ENCODE measurements around the gene SYT1. TPM values are rescaled to one million over a fixed set of nuclear protein-coding genes. Genes with fewer than 3 reads are reported as not detected.

The SYT1 gene
- total and polyA plus RNA-seq, 2 donors, result 5.1 to 13.8 TPM

- no peak for DNase-seq (ENCODE audit: extremely low spot score)
- H3K27ac ChIP-seq (ENCODE audit: low read depth), result no peak overlapping the region
- no peaks in the 10 kb centered on the region for H3K4me1 ChIP-seq (ENCODE audit: insufficient read depth)
- H3K36me3 ChIP-seq (ENCODE audit: insufficient read depth), result no peaks in the 10 kb centered on the region
- H3K4me3 ChIP-seq (ENCODE audit: low read depth, low read length), result no peak overlapping the region
These were observed 204.4 kb downstream of the SYT1 start for GRCh38 chr12:79069009-79069408.

GRCh38 chr12:79071498-79071897, 206.9 kb downstream of the SYT1 start:
- Histone ChIP-seq H3K4me1 (ENCODE audit: insufficient read depth) (no peaks in the 10 kb centered on the region), H3K27ac (ENCODE audit: low read depth) (no peak overlapping the region), H3K4me3 (ENCODE audit: low read depth, low read length) (no peak overlapping the region), H3K36me3 (ENCODE audit: insufficient read depth) (no peaks in the 10 kb centered on the region)
- WGBS, result 92% methylated on average over 1 of the region's 1 CpG
- DNase-seq (ENCODE audit: extremely low spot score), result no peak

DNA sequence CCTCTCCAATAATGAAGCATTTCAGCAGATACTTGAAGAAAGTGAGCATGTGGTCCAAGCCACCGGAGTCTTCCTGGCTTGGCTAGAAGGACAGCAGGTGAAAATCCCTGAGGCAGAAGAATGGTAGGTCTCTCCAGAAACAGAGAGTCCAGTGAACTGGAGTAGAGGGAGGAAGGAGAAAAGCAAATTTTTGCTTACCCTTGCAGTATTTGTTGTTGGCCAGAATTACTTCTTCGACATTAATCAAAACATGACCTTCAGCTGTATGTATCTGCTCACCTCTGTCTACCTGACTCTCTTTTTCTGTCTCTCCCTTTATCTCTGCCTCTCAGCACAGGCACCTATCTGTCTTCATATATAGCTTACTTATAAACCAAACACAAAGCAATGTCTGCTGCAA, 208.9 kb downstream of the SYT1 start:
- no peak for DNase-seq (ENCODE audit: extremely low spot score)
- Histone ChIP-seq H3K4me3 (ENCODE audit: low read depth, low read length) (no peak overlapping the region), H3K4me1 (ENCODE audit: insufficient read depth) (no peaks in the 10 kb centered on the region), H3K27ac (ENCODE audit: low read depth) (no peak overlapping the region), H3K36me3 (ENCODE audit: insufficient read depth) (no peaks in the 10 kb centered on the region)
- 96% methylated on average over 2 of the region's 2 CpGs for WGBS

- DNase-seq (ENCODE audit: extremely low spot score), result no peak
- Histone ChIP-seq H3K27ac (ENCODE audit: low read depth) (no peak overlapping the region), H3K4me1 (ENCODE audit: insufficient read depth) (no peaks in the 10 kb centered on the region), H3K36me3 (ENCODE audit: insufficient read depth) (no peaks in the 10 kb centered on the region), H3K4me3 (ENCODE audit: low read depth, low read length) (no peak overlapping the region)
- WGBS, result 86% methylated on average over 1 of the region's 1 CpG
These were observed 218.0 kb downstream of the SYT1 start for GRCh38 chr12:79082595-79082994.

DNA sequence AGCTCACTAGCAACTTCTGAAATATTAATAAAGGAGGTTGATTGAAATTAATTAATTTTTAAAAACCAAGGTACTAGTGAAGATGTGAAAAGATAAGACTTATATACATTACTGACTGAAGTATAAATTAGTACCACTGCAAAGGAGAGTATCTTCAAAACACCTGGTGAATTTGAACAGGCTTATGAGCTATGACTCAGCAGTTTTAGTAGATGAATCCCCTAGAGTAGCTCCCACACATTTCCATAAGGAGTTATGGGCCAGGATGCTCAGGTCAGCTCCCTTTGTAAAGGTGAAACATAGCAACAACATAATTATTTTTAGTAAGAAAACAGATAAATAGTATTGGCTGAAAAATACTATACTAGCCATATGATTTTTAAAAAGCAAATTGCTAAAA, 218.6 kb downstream of the SYT1 start:
- Histone ChIP-seq H3K27ac (ENCODE audit: low read depth) (no peak overlapping the region), H3K36me3 (ENCODE audit: insufficient read depth) (no peaks in the 10 kb centered on the region), H3K4me1 (ENCODE audit: insufficient read depth) (no peaks in the 10 kb centered on the region), H3K4me3 (ENCODE audit: low read depth, low read length) (no peak overlapping the region)
- no peak for DNase-seq (ENCODE audit: extremely low spot score)

DNA sequence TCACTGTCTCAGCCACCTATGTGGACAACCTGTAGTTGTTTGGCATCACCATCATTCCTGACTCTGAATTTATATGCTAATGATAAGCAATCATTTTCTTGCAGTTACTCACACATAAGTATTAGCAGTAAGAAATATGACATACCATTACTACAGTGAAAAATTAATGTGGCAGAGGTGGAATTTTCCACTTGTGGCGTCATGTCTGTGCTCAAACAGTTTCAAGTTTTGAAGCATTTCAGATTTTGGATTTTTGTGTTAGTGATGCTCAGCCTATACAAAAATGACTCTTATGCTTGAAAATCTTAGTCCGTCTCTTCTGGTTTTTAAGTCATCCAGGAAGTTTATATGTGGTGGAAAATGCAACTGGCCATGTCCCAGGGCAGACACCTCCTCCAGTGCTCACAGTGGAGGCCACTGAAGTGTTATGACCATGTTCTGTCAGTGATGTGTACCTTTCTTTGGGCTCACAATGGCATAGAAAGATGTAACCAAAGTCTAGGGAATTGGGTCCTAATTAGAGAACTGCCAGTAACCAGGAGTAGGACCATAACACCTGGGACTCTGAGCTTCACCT, 220.6 kb downstream of the SYT1 start:
- DNase-seq (ENCODE audit: extremely low spot score), result no peak
- H3K27ac ChIP-seq (ENCODE audit: low read depth), result no peak overlapping the region
- H3K36me3 ChIP-seq (ENCODE audit: insufficient read depth), result no peaks in the 10 kb centered on the region
- WGBS, result 95% methylated on average over 2 of the region's 2 CpGs
- no peak overlapping the region for H3K4me3 ChIP-seq (ENCODE audit: low read depth, low read length)
- H3K4me1 ChIP-seq (ENCODE audit: insufficient read depth), result no peaks in the 10 kb centered on the region

GRCh38 chr12:79086541-79087296, 222.1 kb downstream of the SYT1 start:
- no peaks in the 10 kb centered on the region for H3K36me3 ChIP-seq (ENCODE audit: insufficient read depth)
- no peak overlapping the region for H3K27ac ChIP-seq (ENCODE audit: low read depth)
- DNase-seq (ENCODE audit: extremely low spot score), result peak; percentile 18
- WGBS, result 60% methylated on average over 8 of the region's 8 CpGs
- H3K4me3 ChIP-seq (ENCODE audit: low read depth, low read length), result no peak overlapping the region
- H3K4me1 ChIP-seq (ENCODE audit: insufficient read depth), result no peaks in the 10 kb centered on the region

DNA sequence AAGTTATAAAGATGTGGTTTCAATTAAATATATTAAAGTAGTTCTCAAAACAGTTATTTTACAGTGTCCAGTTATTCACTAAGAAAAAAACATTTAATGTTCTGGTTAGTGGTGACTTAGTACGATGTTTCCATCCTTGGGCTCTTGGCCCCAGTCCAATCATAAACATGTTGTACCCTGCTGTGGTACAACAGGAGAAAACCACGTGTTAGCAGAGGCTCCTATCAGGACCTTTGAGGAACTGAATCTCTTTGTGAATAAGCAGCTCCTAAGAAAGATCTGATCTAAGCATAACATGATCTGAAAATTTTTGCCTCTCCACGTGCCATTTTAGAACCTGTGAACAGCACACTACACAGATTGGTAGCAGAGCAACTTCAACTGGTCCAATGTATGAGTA, 234.0 kb downstream of the SYT1 start:
- H3K27ac ChIP-seq (ENCODE audit: low read depth), result no peak overlapping the region
- no peaks in the 10 kb centered on the region for H3K36me3 ChIP-seq (ENCODE audit: insufficient read depth)
- no peaks in the 10 kb centered on the region for H3K4me1 ChIP-seq (ENCODE audit: insufficient read depth)
- H3K4me3 ChIP-seq (ENCODE audit: low read depth, low read length), result no peak overlapping the region
- WGBS, result 52% methylated on average over 3 of the region's 3 CpGs
- DNase-seq (ENCODE audit: extremely low spot score), result no peak

DNA sequence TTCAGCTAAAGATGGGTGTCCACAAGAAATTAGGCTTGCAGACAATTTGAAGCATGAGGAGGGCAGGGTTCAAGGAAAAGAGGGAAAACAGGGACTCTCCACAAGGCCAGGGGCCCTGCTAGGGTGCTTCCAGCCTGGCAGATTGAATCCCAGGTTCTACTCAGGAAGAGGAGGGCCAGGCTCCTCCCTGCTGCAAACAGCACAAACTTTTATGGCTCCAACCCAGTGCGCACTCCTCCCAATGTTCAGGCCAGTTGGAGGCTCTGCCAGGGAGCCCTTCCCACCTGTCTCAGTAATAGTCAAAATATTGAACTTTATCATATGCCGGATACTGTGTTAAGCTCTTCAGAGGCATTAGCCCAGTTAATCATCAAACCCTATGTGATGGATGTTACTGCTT, 244.4 kb downstream of the SYT1 start:
- H3K4me3 ChIP-seq (ENCODE audit: low read depth, low read length), result no peak overlapping the region
- no peaks in the 10 kb centered on the region for H3K36me3 ChIP-seq (ENCODE audit: insufficient read depth)
- whole genome bisulfite sequencing, result 98% methylated on average over 2 of the region's 2 CpGs
- no peaks in the 10 kb centered on the region for H3K4me1 ChIP-seq (ENCODE audit: insufficient read depth)
- DNase-seq (ENCODE audit: extremely low spot score), result no peak
- H3K27ac ChIP-seq (ENCODE audit: low read depth), result no peak overlapping the region

DNA sequence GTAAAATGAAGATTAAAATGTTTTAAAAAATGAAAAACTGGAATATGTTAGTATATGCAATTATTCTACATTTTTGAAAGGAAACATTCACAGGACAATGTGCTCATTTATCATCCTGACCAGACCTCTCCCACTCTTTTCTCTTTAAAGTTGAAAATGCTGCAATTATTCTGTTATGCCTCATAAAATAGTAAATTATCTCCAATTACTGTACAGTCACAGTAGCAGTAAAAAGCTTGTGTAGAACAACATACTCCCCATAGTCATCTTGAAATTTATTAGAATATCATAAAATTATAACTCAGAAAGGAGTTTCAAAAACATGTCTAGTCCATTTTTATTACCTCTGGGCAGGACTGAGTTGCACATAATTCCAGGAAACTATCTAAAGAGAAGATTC, 250.3 kb downstream of the SYT1 start:
- Histone ChIP-seq H3K4me3 (ENCODE audit: low read depth, low read length) (no peak overlapping the region), H3K4me1 (ENCODE audit: insufficient read depth) (no peaks in the 10 kb centered on the region), H3K27ac (ENCODE audit: low read depth) (no peak overlapping the region), H3K36me3 (ENCODE audit: insufficient read depth) (no peaks in the 10 kb centered on the region)
- peak; percentile 10 for DNase-seq (ENCODE audit: extremely low spot score)

DNA sequence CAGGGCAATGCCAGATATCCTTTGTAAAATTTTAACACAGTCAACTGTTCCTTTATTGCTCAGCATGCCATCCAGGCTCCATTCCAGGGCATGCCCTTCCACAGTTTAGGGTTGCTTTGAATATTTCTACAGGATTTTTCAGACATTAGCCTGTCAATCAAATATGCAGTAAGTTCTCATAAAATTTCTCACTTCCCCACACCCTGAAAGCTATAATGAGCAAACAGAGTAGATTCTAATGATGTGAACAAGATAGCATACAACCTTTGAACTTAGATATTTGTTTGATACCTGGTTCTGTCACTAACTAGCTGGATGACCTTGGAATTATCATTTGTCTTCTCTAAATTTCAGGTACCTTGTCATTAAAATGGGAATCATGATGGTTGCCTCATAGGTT, 251.2 kb downstream of the SYT1 start:
- Histone ChIP-seq H3K27ac (ENCODE audit: low read depth) (no peak overlapping the region), H3K36me3 (ENCODE audit: insufficient read depth) (no peaks in the 10 kb centered on the region), H3K4me1 (ENCODE audit: insufficient read depth) (no peaks in the 10 kb centered on the region), H3K4me3 (ENCODE audit: low read depth, low read length) (no peak overlapping the region)
- DNase-seq (ENCODE audit: extremely low spot score), result no peak

DNA sequence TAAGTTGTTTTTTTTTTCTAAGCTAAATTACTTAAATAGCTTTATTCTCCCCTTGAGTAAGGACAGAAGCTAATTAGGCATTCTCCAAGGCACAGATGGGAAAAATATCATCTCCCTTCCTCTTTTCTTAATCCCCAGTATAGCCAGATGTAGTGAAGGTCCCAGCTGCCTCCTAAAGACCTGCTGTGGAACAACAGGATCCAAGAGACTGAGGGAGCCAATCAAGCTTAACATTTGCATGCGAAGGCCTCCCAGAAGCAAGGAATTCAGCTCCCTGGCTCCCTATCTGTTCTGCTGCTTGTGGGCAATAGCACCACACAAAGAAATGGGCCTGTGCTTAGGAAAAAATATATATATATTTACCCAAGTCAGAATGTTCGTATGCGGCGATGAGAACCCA, 255.2 kb downstream of the SYT1 start:
- Histone ChIP-seq H3K4me3 (ENCODE audit: low read depth, low read length) (no peak overlapping the region), H3K4me1 (ENCODE audit: insufficient read depth) (no peaks in the 10 kb centered on the region), H3K36me3 (ENCODE audit: insufficient read depth) (no peaks in the 10 kb centered on the region), H3K27ac (ENCODE audit: low read depth) (no peak overlapping the region)
- WGBS, result 94% methylated on average over 4 of the region's 4 CpGs
- no peak for DNase-seq (ENCODE audit: extremely low spot score)

- Histone ChIP-seq H3K27ac (ENCODE audit: low read depth) (no peak overlapping the region), H3K36me3 (ENCODE audit: insufficient read depth) (no peaks in the 10 kb centered on the region), H3K4me3 (ENCODE audit: low read depth, low read length) (no peak overlapping the region), H3K4me1 (ENCODE audit: insufficient read depth) (no peaks in the 10 kb centered on the region)
- WGBS, result 88% methylated on average over 3 of the region's 3 CpGs
- DNase-seq (ENCODE audit: extremely low spot score), result no peak
These were observed 256.9 kb downstream of the SYT1 start for GRCh38 chr12:79121486-79121885.

DNA sequence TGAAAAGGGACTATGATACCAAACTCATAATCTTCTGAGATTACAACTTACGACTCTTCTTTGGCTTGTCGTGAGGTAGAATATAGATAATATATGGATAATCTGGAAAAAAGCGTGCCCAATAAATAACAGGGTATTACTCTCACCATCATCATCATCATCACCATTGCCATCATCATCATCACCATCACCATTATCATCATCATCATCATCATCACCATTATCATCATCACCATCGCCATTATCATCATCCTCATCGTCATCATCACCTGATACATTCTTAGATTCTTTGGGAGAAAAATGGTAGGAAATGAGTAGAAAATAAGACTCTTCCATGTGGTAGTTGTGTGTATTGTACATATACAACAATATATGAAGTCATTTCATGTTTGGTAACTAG, 259.8 kb downstream of the SYT1 start:
- 96% methylated on average over 5 of the region's 5 CpGs for WGBS
- H3K4me1 ChIP-seq (ENCODE audit: insufficient read depth), result no peaks in the 10 kb centered on the region
- DNase-seq (ENCODE audit: extremely low spot score), result no peak

GRCh38 chr12:79125358-79125757, 260.8 kb downstream of the SYT1 start:
- Histone ChIP-seq H3K4me3 (ENCODE audit: low read depth, low read length) (no peak overlapping the region), H3K4me1 (ENCODE audit: insufficient read depth) (no peaks in the 10 kb centered on the region), H3K36me3 (ENCODE audit: insufficient read depth) (no peaks in the 10 kb centered on the region), H3K27ac (ENCODE audit: low read depth) (no peak overlapping the region)
- no peak for DNase-seq (ENCODE audit: extremely low spot score)
- 73% methylated on average over 2 of the region's 2 CpGs for whole genome bisulfite sequencing

More for the DNA sequence above, 259.8 kb downstream of the SYT1 start:
- H3K27ac ChIP-seq (ENCODE audit: low read depth), result no peak overlapping the region
- no peaks in the 10 kb centered on the region for H3K36me3 ChIP-seq (ENCODE audit: insufficient read depth)
- H3K4me3 ChIP-seq (ENCODE audit: low read depth, low read length), result no peak overlapping the region
